HG03571 (cell line): ENCODE measurements around the gene DAAM1.
A peak's percentile ranks its signal among the peaks of the same experiment; 100 is the strongest.

Source experiments
- ATAC-seq: cut with Tn5 transposase; IDR thresholded peaks from one replicate; pipeline ENCODE4 v1.9.1; 2021; ENCODE audit not compliant: unreplicated experiment

Gene DAAM1

GRCh38 chr14:59310633-59311032 is 122.2 kb downstream of the DAAM1 start:
- no peak for ATAC-seq

DNA sequence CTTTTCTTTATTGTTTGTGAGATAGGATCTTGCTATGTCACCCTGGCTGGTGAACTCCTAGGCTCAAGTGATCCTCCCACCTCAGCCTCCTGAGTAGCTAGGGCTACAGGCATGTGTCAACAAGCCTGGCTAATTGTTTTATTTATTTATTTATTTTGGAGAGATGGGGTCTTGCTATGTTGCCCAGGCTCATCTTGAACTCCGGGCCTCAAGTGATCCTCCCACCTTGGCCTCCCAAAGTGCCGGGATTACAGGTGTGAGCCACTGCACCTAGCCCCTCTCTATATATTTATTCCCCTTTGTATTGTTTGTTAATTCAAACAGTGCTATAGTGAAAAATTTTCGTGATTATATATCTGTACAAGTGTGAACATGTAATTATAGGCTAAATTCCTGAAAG is 123.3 kb downstream of the DAAM1 start:
- no peak for ATAC-seq

DNA sequence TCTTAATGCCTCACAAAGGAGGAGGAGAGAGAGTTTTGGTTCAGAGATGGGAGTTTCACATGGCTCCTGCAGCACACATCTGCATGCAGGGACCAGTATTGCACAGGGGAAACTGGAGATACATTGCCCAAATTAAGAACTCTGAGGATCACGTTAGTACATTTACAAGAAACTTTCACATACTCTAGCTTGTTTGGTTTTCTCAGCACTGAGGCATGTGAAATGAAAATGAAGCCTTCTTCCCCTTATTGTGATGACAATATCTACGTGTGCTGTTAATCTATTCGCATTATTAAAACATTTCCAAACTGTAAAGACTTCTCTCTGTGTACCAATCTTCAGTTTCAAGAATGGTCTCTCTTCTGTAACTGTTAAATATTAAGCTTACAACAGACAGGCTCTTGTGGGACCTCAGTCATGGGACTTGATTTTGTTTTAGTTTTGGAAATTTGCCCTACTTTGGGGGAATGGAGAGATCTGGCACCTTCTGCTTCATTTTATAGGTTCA is 124.7 kb downstream of the DAAM1 start:
- peak; percentile 65 for ATAC-seq

- no peak for ATAC-seq
These were observed 125.5 kb downstream of the DAAM1 start for GRCh38 chr14:59313658-59314608.

DNA sequence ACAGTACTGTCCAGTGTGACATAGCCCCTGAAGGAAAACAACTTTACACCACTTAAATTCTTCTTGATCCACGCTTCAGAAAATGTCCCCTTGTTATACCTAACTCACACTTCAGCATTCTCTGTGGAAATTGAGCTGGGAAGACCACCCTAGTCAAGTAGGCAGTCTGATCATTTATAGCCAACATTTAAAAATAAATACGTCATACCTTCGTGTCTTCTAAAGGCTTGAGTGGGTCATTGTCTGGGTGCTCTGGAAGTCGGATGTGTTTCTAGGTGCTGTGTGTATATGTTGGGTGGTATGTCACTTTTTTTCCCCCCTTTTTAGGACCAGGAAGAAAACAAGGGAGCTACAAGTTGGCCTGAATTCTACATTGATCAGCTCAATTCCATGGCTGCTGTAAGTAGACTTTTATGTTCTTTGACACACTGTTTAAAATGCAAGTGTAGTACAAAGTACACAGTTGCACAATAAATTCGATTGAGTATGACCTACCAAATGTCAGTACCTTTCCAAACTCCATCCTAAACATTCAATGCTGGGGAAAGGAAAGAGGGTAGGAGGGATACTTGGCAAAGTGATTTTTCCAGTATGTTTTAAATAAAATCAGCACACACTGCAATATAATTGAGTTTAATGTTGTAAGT is 126.6 kb downstream of the DAAM1 start:
- ATAC-seq = no peak

GRCh38 chr14:59316151-59316830 is 127.8 kb downstream of the DAAM1 start:
- no peak for ATAC-seq

GRCh38 chr14:59317346-59317745 is 128.9 kb downstream of the DAAM1 start:
- ATAC-seq = no peak

GRCh38 chr14:59317798-59318505 is 129.5 kb downstream of the DAAM1 start:
- no peak for ATAC-seq

DNA sequence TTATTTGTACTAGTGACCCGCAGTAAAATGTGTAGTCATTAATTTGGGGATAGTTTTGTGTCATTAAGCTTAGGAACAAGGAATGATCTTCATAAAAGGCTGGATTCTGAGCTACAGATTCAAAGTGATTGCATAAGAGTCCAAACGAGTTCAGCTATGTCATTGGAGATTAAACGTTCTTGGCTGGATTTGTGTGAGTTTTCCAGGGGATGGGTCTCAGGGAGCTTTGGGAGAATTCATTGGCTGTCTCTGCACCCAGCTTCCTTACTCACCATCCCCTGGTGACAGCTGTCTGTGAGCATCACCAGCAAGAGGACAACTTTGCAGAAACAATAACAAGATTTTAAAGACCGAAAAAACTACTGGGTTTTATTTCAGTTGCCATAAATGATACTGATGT is 130.4 kb downstream of the DAAM1 start:
- no peak for ATAC-seq

DNA sequence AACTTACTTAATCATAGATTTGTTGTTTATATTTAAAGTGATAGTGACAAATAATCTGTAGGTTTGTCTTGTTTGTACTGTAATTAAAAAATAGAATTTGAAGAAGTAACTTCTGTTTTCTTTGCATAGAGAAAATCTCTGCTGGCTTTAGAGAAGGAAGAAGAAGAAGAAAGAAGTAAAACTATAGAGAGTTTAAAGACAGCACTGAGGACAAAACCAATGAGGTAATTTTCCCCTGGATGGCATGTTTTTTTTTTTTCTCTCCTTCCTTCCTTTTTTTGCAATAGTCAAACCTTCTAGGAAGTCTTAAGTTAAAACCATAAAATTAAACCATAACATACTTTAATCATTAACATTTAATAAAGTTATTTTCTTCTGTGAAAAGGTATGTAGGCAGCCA is 131.9 kb downstream of the DAAM1 start:
- no peak for ATAC-seq

DNA sequence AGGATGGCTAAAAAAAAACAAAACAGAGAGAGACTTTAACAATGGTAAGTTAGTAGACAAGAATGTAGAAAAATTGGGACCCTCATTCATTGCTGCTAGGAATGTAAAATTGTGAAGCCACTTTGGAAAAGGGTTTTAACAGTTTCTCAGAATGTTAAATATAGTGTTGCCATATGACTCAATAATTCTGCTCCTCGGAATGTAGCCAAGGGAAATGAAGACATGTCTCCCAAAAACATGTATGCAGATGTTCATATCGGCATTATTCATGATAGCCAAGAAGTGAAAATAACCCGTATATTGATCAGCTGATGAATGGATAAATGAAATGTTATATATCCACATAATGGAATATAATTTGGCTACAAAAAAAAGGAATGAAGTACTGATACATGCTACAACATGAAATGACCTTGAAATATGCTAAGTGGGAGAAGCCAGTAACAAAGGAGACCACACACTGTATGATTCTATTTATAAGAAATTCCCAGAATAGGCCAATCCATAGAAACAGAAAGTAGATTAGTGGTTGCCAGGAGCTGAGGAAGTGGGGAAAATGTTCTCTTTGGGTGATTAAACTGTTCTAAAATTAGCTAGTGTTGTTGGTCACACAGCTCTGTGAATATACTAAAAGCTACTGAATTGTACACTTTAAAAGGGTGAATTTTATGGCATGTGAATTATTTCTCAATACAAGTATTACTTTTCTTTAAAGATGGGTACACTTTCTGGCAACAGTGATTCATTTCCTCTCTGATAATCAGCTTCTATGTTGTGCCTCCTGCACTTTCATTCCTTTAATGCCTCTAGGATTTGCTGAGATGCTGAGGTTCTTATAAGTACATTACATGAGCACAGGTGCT is 132.5 kb downstream of the DAAM1 start:
- ATAC-seq = no peak

DNA sequence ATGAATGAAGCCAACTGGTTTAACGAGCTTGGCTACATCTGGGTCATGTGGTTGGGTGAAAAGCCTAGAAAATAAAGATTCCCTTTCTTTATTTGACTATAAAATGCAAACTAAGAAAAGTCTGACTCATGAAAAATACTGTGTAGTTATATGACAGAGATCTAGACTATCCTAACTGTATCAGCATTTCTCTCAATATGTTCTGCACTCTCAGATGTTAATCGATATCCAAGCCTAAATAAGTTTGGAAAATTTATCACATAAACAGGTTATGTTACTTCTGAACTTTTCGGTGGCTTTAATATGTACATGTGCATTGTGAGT is 133.1 kb downstream of the DAAM1 start:
- no peak for ATAC-seq

- no peak for ATAC-seq
These were observed 137.4 kb downstream of the DAAM1 start for GRCh38 chr14:59325906-59326305.

DNA sequence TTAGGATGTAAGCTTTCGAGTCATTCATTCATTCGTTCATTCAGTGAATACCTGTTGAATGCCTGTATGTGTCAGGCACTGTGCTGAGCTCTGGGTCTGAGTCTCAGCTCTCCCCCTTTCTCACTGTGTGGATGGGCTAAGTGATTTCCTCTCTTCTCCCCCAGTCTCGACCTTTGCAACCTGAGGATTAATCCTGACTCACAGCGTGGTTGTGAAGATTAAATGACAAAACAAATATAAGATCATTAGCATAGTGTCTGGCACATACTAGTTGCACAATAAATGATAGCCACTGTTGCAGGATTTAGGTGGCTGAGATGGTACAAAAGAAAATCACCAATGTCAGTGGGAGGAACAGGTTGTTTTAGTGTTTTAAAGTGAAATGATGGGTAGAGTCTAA is 140.0 kb downstream of the DAAM1 start:
- ATAC-seq = no peak

DNA sequence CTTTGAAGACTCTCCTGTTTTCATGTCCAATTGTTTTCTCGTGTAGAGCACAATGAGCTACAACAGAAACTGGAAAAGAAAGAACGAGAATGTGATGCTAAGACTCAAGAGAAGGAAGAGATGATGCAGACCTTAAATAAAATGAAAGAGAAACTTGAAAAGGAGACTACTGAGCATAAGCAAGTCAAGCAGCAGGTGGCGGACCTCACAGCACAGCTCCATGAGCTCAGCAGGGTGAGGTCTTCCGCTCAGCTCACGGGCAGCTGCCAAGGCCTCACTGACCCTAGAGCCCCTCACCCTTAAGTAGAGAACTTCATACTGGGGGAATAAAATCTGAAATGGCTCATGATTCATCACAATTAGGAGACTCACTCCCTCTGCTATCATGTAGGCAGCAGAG is 142.0 kb downstream of the DAAM1 start:
- peak; percentile 61 for ATAC-seq

DNA sequence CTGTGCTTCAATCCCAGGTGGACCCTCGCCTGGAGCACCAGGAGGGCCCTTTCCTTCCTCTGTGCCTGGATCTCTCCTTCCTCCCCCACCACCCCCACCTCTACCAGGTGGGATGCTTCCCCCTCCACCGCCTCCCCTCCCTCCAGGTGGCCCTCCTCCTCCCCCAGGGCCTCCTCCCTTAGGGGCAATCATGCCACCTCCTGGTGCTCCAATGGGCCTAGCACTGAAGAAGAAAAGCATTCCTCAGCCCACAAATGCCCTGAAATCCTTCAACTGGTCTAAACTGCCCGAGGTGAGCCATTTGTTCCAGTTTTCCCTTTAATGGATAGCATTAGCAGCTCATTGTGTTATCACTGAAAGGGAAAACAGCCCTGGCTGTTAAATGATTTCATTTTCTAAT is 142.8 kb downstream of the DAAM1 start:
- no peak for ATAC-seq

DNA sequence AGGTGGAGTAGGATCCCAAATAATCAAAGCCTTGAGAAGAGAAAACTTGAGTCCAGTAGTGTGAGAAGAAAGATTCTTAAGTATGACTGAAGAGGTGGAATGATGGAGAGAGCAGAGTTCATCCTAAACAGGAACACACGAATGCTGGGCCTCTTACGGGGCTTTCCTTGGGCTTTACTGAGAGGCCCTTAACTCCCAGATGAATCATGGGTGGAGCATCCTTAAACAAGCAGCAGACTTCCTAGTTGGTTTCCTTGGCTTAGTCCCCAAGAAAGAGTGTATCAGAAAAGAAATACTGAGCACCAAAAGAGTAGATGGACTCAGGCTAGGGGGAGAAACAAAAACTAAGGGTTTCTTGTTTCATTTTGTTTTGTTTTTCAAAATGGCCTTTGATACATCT is 144.3 kb downstream of the DAAM1 start:
- no peak for ATAC-seq

GRCh38 chr14:59333235-59333634 is 144.8 kb downstream of the DAAM1 start:
- ATAC-seq = no peak

DNA sequence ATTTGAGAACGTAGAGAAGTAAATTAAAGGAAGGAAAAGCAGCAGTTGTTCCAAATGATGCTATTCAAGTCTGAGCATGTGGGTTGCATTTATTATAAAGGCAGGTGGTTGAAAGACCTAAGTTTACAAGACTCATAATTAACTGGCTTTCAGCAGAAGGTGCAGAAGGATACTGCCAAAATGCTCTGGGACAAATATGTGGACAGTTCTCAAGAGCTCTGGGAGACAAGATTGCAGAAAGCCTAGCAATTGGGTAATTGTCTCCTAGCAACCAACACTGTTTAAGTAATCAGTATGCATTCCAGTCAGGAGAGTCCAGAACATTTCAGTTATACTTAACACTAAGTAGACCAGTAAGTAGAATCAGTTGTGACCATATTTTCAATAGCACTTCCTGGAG is 145.2 kb downstream of the DAAM1 start:
- no peak for ATAC-seq

- ATAC-seq = no peak
These were observed 145.8 kb downstream of the DAAM1 start for GRCh38 chr14:59334253-59334652.
